Putamen (tissue), 1 donor: ENCODE results near the gene COPS3.
A peak's percentile ranks its signal among the peaks of the same experiment; 100 is the strongest.

ENCODE experiments used
- DNase-seq: peaks from one replicate; pipeline ENCODE4 v3.0.0-alpha.2; 2016; ENCODE audit warnings: low spot score

The COPS3 gene

DNA sequence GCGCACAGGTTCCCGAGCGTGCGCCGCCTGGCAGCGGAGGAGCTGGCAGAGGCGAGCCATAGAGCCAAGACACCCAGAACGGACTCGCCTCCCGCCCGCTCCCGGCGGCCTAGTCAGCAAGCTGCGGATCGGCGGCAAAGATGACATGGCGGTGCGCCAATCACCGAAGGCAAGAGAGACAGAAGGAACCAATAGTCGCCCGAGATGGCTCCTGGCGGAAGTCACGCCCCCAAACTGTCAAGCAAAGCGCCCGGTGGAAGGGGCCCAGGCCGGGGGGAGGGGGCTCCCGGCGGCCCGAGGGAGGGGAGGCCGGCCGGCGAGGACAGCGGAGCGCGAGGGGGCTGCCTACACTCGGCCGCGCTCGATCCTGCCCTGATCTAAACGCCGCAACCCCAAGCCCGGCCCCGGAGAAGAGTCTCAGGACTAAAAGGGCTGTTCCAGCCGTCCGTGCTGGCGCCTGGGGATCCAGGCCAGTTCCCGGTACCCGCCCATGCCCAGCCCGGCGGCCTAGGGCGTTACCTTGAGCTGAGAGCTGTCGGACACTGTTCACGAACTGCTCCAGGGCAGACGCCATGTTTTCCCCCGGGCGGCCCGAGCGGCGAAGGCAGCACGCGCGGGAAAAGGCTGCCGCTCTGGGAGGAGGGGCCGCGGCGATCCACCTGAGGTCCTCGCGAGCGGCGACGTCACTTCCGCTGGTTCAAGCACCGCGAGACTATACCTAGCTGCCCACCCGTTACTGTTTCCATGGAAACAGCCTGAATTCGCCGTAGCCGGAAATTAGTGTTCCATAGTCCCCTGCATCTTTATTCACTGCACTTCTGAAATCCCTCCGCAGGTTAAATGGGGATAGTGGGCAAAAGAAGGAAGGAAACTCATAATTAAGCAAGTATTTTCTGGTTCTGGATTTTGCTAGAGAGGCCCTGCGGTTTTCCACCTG, at the start of gene COPS3:
COPS3 (minus strand) TSS at position 634 of the 937 bp plus-strand sequence; CDS start at position 574, 60 bp downstream.
- DNase-seq, result peak; percentile 98

DNA sequence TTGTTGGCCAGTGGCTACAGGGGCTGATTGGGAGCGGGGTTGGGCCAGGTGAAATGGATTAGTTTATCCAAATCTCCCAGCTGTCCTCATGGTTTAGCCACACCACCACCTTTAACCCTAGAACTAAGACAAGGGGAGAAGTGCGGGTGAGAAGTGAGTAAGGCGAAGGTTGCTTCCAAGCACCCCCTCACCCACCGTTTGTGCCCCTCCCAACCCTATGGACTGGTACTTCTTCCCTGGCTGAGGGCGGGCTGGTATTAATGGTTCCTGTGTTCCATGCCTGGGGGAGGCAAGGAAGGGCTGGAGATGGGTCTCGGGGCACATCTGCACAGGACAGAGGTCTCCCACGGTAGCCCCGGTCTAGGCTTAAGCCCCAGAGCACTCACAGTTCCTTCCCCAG, 47.2 kb upstream of the COPS3 start:
- DNase-seq, result no peak

DNA sequence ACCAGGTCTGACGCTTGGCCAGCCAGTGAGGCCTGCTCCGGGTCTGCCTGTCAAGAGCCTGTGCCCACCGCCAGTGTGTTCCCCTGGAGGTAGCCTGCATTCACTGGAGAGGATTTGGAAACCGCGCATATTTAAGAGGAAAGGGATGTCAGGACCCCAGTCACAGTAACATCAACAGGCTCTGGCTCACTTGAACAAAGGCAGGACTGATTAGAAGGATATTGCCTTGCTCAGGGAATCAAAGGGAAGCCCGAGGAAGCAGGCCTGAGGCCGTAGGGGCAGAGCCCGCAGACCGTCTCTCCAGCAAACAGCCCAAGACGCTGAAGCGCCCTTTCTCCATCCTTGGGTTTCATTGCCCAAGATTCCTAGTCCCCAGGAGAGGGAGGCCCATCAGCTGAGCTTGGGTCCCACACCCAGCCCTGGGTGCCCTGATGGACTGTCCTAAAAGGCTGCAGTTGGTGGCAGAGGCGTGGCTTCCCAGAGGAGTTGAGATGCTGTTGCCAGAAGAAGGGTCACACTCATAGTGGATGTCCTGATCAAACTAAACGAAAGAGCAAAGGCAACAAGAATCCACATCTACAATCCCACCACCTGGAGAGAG, 45.3 kb upstream of the COPS3 start:
- DNase-seq, result no peak

DNA sequence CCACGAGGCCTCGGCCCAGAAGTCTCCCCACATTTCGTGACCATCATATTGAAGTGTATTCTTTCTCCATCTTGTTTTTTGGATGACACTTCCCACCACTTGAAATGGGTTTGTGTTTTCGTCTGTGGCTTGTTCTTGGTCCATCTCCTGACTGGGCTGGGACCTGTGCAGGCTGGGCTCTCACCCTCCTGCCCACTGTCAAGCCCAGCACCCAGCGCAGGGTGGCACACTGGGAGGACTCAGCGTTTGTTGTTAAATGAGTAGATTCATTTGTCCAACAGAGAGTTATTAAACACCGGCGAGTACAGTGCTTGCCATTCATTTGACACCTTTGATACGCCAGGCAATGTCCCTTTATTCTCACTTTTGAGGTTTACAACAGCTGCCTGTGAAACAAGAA, 44.8 kb upstream of the COPS3 start:
- DNase-seq, result no peak

DNA sequence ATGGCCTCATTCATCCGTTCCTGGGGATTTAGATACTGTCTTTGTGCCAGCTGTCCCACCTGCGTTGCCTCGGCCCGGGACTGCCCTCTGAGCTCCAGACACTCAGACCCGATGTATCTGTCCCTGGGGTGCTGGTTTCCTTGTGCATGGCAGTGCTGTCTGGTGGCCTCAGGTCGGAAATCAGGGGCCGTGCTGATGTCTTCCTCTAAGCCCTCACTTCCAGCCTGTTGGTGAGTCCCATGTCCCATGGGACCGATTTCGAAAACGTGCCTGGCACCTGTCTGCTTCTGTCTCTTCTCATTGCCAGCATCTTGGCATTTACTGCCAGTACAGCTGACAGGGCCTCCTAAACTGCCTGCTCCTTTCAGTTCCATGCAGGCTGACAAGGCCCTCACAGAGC, 44.2 kb upstream of the COPS3 start:
- DNase-seq, result no peak

- DNase-seq, result no peak
Measured at GRCh38 chr17:17324616-17325015, 43.6 kb upstream of the COPS3 start.

GRCh38 chr17:17322516-17323510, 41.8 kb upstream of the COPS3 start:
- no peak for DNase-seq

DNA sequence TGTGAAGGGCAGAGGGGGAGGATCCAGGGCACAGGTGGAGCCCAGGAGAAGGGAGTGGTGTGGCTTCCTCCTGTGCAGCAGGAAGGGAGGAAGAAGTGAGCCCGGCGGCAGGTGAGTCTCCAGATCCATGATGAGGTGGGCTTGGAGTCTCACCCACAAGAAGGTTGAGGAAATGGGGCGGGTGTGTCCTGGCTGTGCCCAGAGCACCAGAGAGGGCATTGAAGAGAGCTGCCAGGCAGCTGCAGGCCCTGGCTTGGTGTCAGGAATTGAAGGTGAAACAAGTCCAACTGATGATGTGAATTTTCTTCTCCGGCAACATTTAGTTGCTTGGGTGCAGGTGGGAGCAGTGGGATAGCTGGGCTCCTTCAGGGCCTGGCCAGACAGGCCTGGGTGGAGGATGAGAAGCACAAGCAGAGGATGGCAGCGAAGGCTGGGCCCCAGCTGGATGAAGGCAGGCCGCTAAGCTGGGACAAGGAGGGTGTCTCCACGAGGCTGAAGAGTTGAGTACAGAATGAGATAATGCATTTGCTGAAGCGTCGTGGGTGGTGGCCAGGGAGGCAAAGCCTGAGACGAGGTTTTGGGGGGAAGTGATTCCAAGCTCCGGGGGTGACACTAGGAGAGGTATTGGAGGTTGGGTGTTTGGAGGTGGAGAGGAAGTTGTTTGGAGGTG, 40.4 kb upstream of the COPS3 start:
- DNase-seq, result no peak

DNA sequence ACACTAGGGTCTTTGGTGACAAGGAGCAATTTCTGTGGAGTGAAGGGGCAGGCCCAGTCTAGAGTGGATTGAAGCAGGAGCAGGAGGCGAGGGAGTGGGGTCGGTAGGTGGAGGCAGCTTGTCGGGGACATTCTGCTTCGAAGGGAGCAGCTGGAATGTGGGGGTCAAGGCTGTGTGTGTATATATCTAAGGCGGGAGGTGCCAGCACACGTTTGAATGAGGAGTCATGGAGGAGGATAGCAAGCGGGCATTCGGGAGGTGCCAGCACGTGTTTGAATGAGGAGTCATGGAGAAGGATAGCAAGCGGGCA, 39.8 kb upstream of the COPS3 start:
- no peak for DNase-seq

DNA sequence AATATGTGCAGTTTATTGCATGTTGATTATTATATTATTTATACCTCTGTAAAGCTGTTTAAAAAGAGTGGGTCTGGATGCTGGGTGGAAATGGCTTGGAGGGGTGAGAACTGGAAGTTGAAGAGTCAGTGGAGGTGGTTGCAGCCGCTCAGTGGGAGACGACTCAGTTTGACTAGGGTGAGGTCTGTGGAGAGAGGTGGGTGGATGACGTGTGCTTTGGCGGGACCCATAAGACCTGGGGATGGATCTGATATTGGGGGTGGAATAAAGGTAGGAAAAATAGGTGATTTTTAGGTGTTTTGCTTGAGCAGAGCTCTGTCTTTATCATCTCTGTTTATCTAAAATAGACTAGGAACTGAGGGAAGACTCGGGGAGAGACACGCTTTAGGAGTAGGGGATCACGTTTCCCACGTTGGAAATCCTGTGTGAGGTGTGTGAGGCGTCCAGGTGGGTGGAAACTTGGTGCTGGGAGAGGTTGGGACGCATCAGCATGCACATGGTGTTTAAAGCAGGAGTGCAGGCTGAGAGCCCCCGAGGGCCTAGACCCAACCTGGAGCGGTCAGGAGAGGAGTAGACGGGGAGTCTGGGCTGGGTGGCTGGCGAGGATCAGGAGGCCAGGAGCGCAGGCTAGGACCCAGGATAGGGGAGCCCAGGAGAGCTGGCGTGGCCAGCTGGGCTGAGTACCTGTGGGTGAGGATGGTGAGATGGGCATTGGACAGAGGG, 39.3 kb upstream of the COPS3 start:
- DNase-seq, result no peak

GRCh38 chr17:17315142-17315821, 34.2 kb upstream of the COPS3 start:
- no peak for DNase-seq

GRCh38 chr17:17314501-17315071, 33.5 kb upstream of the COPS3 start:
- DNase-seq, result no peak

GRCh38 chr17:17313350-17313991, 32.4 kb upstream of the COPS3 start:
- no peak for DNase-seq

DNA sequence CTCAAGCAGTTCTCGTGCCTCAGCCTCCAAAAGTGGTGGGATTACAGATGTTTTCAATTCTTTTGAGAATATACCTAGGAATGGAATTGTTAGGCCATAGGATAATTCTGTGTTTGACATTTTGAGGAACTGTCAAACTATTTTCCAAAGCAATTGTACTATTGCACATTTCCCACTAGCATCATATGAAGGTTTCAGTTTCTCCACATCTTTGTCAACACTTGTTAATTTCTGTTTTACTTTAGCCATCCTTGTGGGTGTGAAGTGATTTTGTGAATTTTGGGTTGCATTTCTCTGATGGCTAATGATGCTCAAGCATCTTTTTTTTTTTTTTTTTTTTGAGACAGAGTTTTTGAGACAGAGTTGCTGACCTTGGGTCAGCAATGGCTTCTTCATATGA, 28.3 kb upstream of the COPS3 start:
- no peak for DNase-seq

- DNase-seq, result no peak
Measured at GRCh38 chr17:17305281-17305801, 24.3 kb upstream of the COPS3 start.

DNA sequence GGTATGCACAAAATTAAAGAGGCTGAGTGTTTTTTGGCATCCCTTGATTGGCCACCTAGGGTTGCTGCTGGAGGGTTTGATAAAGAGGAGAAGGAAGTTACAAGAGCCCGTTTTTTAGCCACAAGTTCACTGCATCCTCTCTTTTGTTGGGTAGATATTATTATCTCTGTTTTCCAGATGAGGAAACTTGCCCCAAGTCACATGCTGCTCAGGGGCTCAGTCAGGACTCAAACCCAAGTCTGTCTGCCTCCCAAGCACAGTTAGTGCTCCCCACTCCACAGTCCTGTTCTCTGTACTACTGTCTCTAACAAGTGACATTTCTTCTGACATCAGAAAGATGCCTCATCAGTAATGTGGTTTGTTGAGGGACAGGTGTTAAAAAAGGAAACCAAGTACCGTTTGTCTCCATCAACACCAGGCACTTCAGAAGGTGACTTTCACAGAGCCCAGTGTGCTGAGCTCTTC, 23.5 kb upstream of the COPS3 start:
- DNase-seq, result no peak

- DNase-seq, result no peak
Measured at GRCh38 chr17:17303847-17304490, 22.9 kb upstream of the COPS3 start.

GRCh38 chr17:17303010-17303846, 22.2 kb upstream of the COPS3 start, which contains the start of gene NT5M:
Gene NT5M, plus strand, starts transcription at chr17:17303373. Its CDS starts 178 bp downstream, at chr17:17303551.
- DNase-seq, result peak; percentile 78
